Neural cell (in vitro differentiated cells): ENCODE measurements around the gene PPP1R15B. TPM values are rescaled to one million over a fixed set of nuclear protein-coding genes. Genes with fewer than 3 reads are reported as not detected.

Source experiments
- H2AFZ ChIP-seq: fragments of 200-600, 300-800 bp; sonication (generic), shearing (Covaris generic); 2 replicates; pipeline ENCODE4 v1.6.0; 2014; ENCODE audit warnings: low read depth, mild to moderate bottlenecking, antibody characterized with exemption, low read length, moderate library complexity
- H3F3A ChIP-seq: fragments of 200-600 bp; shearing (Covaris generic); 2 replicates; pipeline ENCODE4 v1.6.1; 2016; ENCODE audit warnings: mild to moderate bottlenecking, moderate library complexity, mixed read lengths, antibody characterized with exemption, low read length; ENCODE audit not compliant: insufficient read depth, poor library complexity, severe bottlenecking
- H3K27ac ChIP-seq: fragments of 200-600, 300-800 bp; sonication (generic), shearing (Covaris generic); 2 replicates; pipeline ENCODE4 v1.5.1; 2014; ENCODE audit warnings: mild to moderate bottlenecking, low read length, moderate library complexity
- H3K27me3 ChIP-seq: fragments of 300-800, 200-600 bp; sonication (generic), shearing (Covaris generic); 2 replicates; pipeline ENCODE4 v1.6.0; 2014; ENCODE audit warnings: mild to moderate bottlenecking, low read depth, low read length, moderate library complexity; ENCODE audit not compliant: insufficient read depth
- H3K36me3 ChIP-seq: fragments of 300-800, 200-600 bp; sonication (generic), shearing (Covaris generic); 2 replicates; pipeline ENCODE4 v1.5.1; 2014; ENCODE audit warnings: mild to moderate bottlenecking, antibody characterized with exemption, low read length, moderate library complexity; ENCODE audit not compliant: insufficient read depth
- H3K4me2 ChIP-seq: fragments of 300-800, 200-600 bp; sonication (generic), shearing (Covaris generic); 2 replicates; pipeline ENCODE4 v1.6.0; 2014; ENCODE audit warnings: mild to moderate bottlenecking, low read length
- H3K4me3 ChIP-seq: fragments of 300-800, 200-600 bp; sonication (generic), shearing (Covaris generic); 2 replicates; pipeline ENCODE4 v1.5.1; 2014; ENCODE audit warnings: mild to moderate bottlenecking, low read length, moderate library complexity
- H3K79me2 ChIP-seq: fragments of 200-600 bp; shearing (Covaris generic); replicated peaks from 2 replicates; pipeline ENCODE4 v1.6.0; 2014; ENCODE audit warnings: mild to moderate bottlenecking, low read length, moderate library complexity; ENCODE audit not compliant: insufficient read depth
- H3K9ac ChIP-seq: fragments of 300-800, 200-600 bp; sonication (generic), shearing (Covaris generic); 2 replicates; pipeline ENCODE4 v1.6.1; 2016; ENCODE audit warnings: mild to moderate bottlenecking, low read length, mixed read lengths
- H3K9me2 ChIP-seq: fragments of 200-600 bp; shearing (Covaris generic); 2 replicates; pipeline ENCODE4 v1.6.1; 2016; ENCODE audit warnings: mild to moderate bottlenecking, low read length, mixed read lengths; ENCODE audit not compliant: insufficient read depth
- H3K9me3 ChIP-seq: fragments of 200-600, 300-800 bp; sonication (generic), shearing (Covaris generic); 2 replicates; pipeline ENCODE4 v1.6.1; 2016; ENCODE audit warnings: mild to moderate bottlenecking, mixed run types, low read length, moderate library complexity, mixed read lengths
- H4K20me1 ChIP-seq: fragments of 200-600 bp; shearing (Covaris generic); 2 replicates; pipeline ENCODE4 v1.6.1; 2016; ENCODE audit warnings: mild to moderate bottlenecking, mixed run types; ENCODE audit not compliant: insufficient read depth
- CTCF ChIP-seq: fragments of 450-650 bp; IDR thresholded peaks from 2 replicates; pipeline ENCODE4 v1.5.1; 2014; ENCODE audit warnings: antibody characterized with exemption, mild to moderate bottlenecking, moderate library complexity; ENCODE audit not compliant: poor library complexity, severe bottlenecking
- EP300 ChIP-seq: fragments of 450-650 bp; conservative IDR thresholded peaks from 2 replicates; pipeline ENCODE4 v1.6.1; 2014; ENCODE audit warnings: antibody characterized with exemption, mild to moderate bottlenecking, moderate library complexity; ENCODE audit not compliant: poor library complexity, severe bottlenecking
- EZH2 ChIP-seq: fragments of 200-600, 300-800 bp; shearing (Covaris generic), sonication (generic); IDR thresholded peaks from 2 replicates; pipeline ENCODE4 v1.6.1; 2014; ENCODE audit warnings: antibody characterized with exemption, low read length, borderline replicate concordance, mild to moderate bottlenecking; ENCODE audit not compliant: insufficient read depth, poor library complexity, severe bottlenecking
- MXI1 ChIP-seq: fragments of 450-650 bp; conservative IDR thresholded peaks from 2 replicates; pipeline ENCODE4 v1.6.1; 2014; ENCODE audit warnings: antibody characterized with exemption, mild to moderate bottlenecking; ENCODE audit not compliant: poor library complexity, severe bottlenecking
- POLR2AphosphoS5 ChIP-seq: IDR thresholded peaks from 2 replicates; pipeline ENCODE4 v1.6.1; 2012
- RAD21 ChIP-seq: fragments of 450-650 bp; conservative IDR thresholded peaks from 2 replicates; pipeline ENCODE4 v1.6.1; 2014; ENCODE audit warnings: antibody characterized with exemption, mild to moderate bottlenecking, moderate library complexity
- REST ChIP-seq: IDR thresholded peaks from 2 replicates; pipeline ENCODE4 v1.6.1; 2012; ENCODE audit warnings: borderline replicate concordance
- SMC3 ChIP-seq: fragments of 450-650 bp; conservative IDR thresholded peaks from 2 replicates; pipeline ENCODE4 v1.6.1; 2014; ENCODE audit warnings: antibody characterized with exemption, mild to moderate bottlenecking, moderate library complexity; ENCODE audit not compliant: poor library complexity
- TAF1 ChIP-seq: IDR thresholded peaks from 2 replicates; pipeline ENCODE4 v1.6.1; 2012; ENCODE audit warnings: low read depth
- polyA plus RNA-seq: library from polyadenylated mRNA; depleted of rRNA; stranded (reverse); fragments of >200 nt; gene quantifications from 2 replicates; pipeline ENCODE4 v1.2.3, GENCODE V29; 2014

Gene PPP1R15B
- polyA plus RNA-seq, 1 donor from 2014 or later = 30.1 TPM

DNA sequence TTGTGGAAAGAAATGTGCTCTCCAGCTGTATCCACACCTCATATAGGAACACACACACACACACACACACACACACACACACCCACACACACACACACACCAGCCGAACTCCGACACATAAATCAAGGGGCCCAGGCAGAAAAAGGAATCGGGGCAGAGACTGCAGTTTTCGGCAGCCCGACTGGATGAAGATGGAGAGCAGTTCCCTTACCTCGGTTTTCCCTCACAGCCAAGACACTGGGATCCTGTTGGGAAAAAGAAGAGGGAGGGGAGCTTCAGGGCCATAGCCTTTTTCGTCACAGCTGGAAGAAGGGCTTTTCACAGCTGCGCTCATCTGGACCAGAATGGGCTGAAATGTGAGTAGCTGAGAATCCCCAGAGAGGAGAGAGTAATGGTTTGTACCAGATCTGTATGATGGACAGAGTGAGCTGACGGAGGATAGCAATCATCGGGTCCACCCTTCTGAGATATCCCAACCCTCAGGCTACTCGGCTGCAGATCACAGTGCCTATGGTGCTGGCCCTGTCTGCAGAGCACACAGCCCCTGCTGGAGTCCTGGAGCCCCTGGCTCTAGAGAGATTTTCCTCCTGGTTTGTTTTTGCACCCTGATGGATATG is 45.3 kb upstream of the PPP1R15B start:
- no peaks in the 10 kb centered on the region for H3K9me3 ChIP-seq
- TF ChIP-seq MXI1 = no peak
- TF ChIP-seq POLR2AphosphoS5 = no peak
- no peak for TF ChIP-seq EZH2
- no peak for TF ChIP-seq SMC3
- TF ChIP-seq EP300 = no peak
- no peak for TF ChIP-seq REST
- TF ChIP-seq TAF1 = no peak
- no peak for TF ChIP-seq RAD21
- TF ChIP-seq CTCF = no peak
- no peak overlapping the region for H3K4me2 ChIP-seq
- H3K27me3 ChIP-seq = no peaks in the 10 kb centered on the region
- no peaks in the 10 kb centered on the region for H4K20me1 ChIP-seq
- no peak overlapping the region for H3K9ac ChIP-seq
- no peak overlapping the region for H3K27ac ChIP-seq
- H3K4me3 ChIP-seq = no peak overlapping the region
- H3F3A ChIP-seq = no peaks in the 10 kb centered on the region
- no peaks in the 10 kb centered on the region for H3K36me3 ChIP-seq
- H3K79me2 ChIP-seq = no peaks in the 10 kb centered on the region
- H2AFZ ChIP-seq = no peak overlapping the region
- H3K9me2 ChIP-seq = no peaks in the 10 kb centered on the region

GRCh38 chr1:204455831-204456145 is 44.2 kb upstream of the PPP1R15B start:
- H3K4me2 ChIP-seq = no peak overlapping the region
- H3K9ac ChIP-seq = peak overlapping the region; percentile 28
- no peak overlapping the region for H2AFZ ChIP-seq
- no peaks in the 10 kb centered on the region for H4K20me1 ChIP-seq
- no peak for TF ChIP-seq EP300
- no peak for TF ChIP-seq TAF1
- TF ChIP-seq RAD21 = no peak
- TF ChIP-seq EZH2 = no peak
- TF ChIP-seq CTCF = no peak
- TF ChIP-seq SMC3 = no peak
- no peak for TF ChIP-seq REST
- TF ChIP-seq MXI1 = no peak
- no peak for TF ChIP-seq POLR2AphosphoS5
- H3K4me3 ChIP-seq = no peak overlapping the region
- no peaks in the 10 kb centered on the region for H3F3A ChIP-seq
- H3K27ac ChIP-seq = peak overlapping the region; percentile 42
- no peaks in the 10 kb centered on the region for H3K27me3 ChIP-seq
- no peaks in the 10 kb centered on the region for H3K9me2 ChIP-seq
- H3K9me3 ChIP-seq = no peaks in the 10 kb centered on the region
- no peaks in the 10 kb centered on the region for H3K79me2 ChIP-seq
- peaks cover 8% of the 10 kb centered on the region for H3K36me3 ChIP-seq
